Natural killer cell treated with Interleukin-12 subunit alpha and Interleukin-12 subunit beta and Interleukin-15 and Interleukin-18, amount 100 ng/mL, for 72 hours (primary cell): ENCODE measurements around the gene ACOXL. TPM values are rescaled to one million over a fixed set of nuclear protein-coding genes. Genes with fewer than 3 reads are reported as not detected.

Experiments
- ATAC-seq, 2 donors: fragments of 150-1000 bp; cut with Tn5 transposase in 1 of 2; sonication (Bioruptor Pico), chemical (Tn5 transposase) in 1 of 2; 2 replicates each; pipeline ENCODE4 v1.10.0; 2021
- DNase-seq: peaks from one replicate; pipeline ENCODE4 v3.0.0; 2022; ENCODE audit warnings: low spot score
- H3K27ac Mint-ChIP-seq, 2 donors: 1 replicate in 1 of 2; 2 replicates in 1 of 2; pipeline ENCODE4 v1.8.0; 2022; ENCODE audit warnings: mixed read lengths in 2 of 2, mild to moderate bottlenecking in 1 of 2, moderate library complexity in 1 of 2
- H3K27me3 Mint-ChIP-seq, 2 donors: 1 replicate in 1 of 2; 2 replicates in 1 of 2; pipeline ENCODE4 v1.8.0; 2022; ENCODE audit warnings: mixed read lengths in 2 of 2
- H3K36me3 Mint-ChIP-seq: one replicate; pipeline ENCODE4 v1.8.0; 2022; ENCODE audit warnings: mixed read lengths
- H3K4me1 Mint-ChIP-seq, 2 donors: 1 replicate in 1 of 2; 2 replicates in 1 of 2; pipeline ENCODE4 v1.8.0; 2022; ENCODE audit warnings: low read depth in 2 of 2, mixed read lengths in 2 of 2, mild to moderate bottlenecking in 1 of 2
- H3K4me3 Mint-ChIP-seq: one replicate; pipeline ENCODE4 v1.8.0; 2022; ENCODE audit warnings: mixed read lengths
- H3K9me3 Mint-ChIP-seq: 2 replicates; pipeline ENCODE4 v1.8.0; 2022; ENCODE audit warnings: mixed read lengths
- total RNA-seq, 2 donors: library from RNA; stranded (reverse); gene quantifications; one replicate each; pipeline ENCODE4 v1.2.3, GENCODE V29; 2022

The ACOXL gene
- total RNA-seq, 2 donors from 2014 or later, result 1.4 to 2.5 TPM

DNA sequence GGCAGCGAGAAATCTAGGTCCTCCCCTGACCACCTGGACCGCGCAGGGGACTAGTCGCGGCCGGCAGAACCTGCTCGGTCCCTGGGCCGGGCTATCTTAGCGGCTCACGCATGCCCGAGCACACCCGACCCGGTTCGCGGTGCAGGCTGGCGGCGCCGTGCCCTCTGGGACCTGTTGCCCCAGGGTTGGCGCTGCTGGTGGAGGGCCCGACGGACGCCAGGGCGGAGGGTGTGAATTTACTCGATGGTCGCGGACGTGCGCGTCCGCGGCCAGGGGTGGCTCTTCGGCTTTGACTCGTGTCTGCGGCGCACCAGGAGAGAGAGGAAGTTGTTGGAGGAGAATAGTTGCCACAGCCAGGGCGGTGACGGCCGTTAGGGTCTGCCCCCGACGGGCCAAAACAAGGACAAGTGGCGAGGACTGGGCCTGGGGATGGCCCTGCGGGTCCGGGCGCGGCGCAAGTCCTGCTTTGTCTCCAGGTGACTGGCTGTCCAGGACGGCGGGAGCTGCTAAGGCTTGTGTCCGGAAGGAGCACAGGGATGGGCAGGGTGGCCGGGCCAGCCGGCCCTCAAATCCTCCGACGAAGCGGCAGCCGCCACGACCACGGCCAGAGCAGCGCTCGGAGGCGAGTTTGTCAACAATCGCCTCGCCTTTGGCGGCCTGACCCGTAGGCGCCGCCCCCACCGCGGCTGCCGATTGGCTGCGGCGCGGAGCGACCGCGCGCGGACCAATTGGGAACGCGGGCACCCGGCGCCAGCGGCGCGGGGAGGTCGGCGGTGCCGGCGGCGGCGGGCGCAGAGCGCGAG lies 389.7 kb downstream of the ACOXL start:
- Mint-ChIP-seq H3K4me3 (peak overlapping the region; percentile 97), H3K36me3 (peaks cover 25% of the 10 kb centered on the region), H3K4me1 (peaks cover 46 to 50% of the 10 kb centered on the region in 2 donors), H3K9me3 (no peaks in the 10 kb centered on the region), H3K27me3 (peaks cover 10 to 12% of the 10 kb centered on the region in 2 donors), H3K27ac (peak overlapping the region; percentile 80 to 91)
- ATAC-seq (peak; percentile 79 to 86), DNase-seq (peak; percentile 91)

DNA sequence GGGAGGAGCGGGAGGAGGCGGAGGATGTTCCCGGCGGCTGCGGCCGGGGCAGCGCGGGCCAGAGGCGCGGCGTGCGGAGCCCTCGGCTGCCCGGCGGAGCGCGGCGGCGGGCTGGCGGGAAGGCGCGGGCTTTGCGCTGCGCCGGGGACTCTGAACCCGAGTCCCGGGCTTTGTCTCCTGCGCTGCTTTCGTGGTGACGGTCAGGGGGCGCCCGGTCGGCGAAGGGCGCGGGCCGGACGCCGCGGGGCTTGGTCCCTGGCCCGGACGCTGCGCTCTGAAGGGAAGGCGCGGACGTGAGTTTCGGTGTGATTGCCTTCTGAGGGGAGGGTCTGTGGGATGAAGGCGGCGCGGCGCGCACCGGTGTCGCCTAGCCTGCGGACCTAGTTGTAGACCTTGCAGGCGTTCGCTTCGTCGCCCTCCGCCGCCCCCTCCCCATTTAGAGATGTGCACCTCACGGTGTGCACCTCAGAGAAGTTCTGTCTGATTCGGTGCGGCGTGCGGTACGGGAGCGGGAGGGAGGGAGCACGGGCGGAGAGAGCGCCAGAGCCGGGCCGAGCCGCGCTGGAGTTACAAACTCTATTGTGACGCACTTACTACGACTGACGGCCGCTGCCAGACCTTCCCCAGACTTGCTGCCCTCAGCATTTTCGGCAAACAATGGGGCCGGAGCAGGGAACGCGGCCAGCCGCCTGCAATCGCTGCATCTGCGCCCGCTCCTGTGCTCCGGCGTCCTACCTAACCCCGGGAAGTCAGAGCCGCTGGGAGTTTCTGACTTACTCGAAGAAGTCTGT lies 390.5 kb downstream of the ACOXL start:
- Mint-ChIP-seq H3K27ac (peak overlapping the region in 1 of 2 donors; percentile 41), H3K9me3 (no peaks in the 10 kb centered on the region)
- ATAC-seq, result peak; percentile 15 to 40

DNA sequence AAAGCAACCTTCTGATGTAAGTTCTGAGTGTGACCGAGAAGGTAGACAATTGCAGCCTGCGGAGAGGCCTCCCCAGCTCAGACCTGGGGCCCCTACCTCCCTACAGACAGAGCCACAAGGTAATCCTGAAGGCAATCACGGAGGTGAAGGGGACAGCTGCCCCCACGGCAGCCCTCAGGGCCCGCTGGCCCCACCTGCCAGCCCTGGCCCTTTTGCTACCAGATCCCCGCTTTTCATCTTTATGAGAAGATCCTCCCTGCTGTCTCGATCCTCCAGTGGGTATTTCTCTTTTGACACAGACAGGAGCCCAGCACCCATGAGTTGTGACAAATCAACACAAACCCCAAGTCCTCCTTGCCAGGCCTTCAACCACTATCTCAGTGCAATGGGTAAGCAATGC lies 391.4 kb downstream of the ACOXL start:
- peaks cover 35 to 43% of the 10 kb centered on the region in 2 donors for H3K4me1 Mint-ChIP-seq
- no peak overlapping the region for H3K27ac Mint-ChIP-seq
- H3K27me3 Mint-ChIP-seq, result peaks cover 1 to 3% of the 10 kb centered on the region in 2 donors
- H3K9me3 Mint-ChIP-seq, result no peaks in the 10 kb centered on the region
- peak overlapping the region; percentile 42 for H3K4me3 Mint-ChIP-seq
- DNase-seq, result no peak
- H3K36me3 Mint-ChIP-seq, result peaks cover 33% of the 10 kb centered on the region
- ATAC-seq, result no peak

More for the DNA sequence above, 390.5 kb downstream of the ACOXL start:
- peak; percentile 63 for DNase-seq
- peaks cover 26% of the 10 kb centered on the region for H3K36me3 Mint-ChIP-seq
- H3K4me1 Mint-ChIP-seq, result peaks cover 41 to 43% of the 10 kb centered on the region in 2 donors
- H3K4me3 Mint-ChIP-seq, result peak overlapping the region; percentile 82
- peaks cover 10 to 11% of the 10 kb centered on the region in 2 donors for H3K27me3 Mint-ChIP-seq

DNA sequence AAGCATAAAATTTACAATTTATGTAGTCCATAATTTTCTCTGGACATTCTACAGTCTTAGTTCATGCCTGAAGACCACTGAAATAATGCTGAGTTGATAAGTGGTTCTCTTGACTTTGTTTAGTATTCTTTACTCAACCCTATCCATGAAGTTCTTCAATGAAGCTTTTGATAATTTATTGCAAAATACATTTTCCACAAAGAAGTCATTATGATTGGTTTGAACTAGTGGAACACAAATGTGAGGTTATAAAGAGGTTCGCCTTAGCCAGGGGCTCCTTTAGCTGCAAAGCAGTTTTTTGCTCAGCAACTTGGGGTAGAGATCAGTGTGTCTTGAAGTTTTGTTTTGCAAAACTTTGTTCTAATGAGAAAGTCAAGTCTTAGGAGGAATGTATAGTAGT lies 394.2 kb downstream of the ACOXL start:
- Mint-ChIP-seq H3K9me3 (no peaks in the 10 kb centered on the region), H3K27me3 (peaks cover 0 to 2% of the 10 kb centered on the region in 2 donors), H3K27ac (peak overlapping the region in 1 of 2 donors; percentile 16), H3K4me3 (no peak overlapping the region), H3K36me3 (peaks cover 43% of the 10 kb centered on the region), H3K4me1 (peaks cover 19 to 30% of the 10 kb centered on the region in 2 donors)
- ATAC-seq (no peak), DNase-seq (no peak)

DNA sequence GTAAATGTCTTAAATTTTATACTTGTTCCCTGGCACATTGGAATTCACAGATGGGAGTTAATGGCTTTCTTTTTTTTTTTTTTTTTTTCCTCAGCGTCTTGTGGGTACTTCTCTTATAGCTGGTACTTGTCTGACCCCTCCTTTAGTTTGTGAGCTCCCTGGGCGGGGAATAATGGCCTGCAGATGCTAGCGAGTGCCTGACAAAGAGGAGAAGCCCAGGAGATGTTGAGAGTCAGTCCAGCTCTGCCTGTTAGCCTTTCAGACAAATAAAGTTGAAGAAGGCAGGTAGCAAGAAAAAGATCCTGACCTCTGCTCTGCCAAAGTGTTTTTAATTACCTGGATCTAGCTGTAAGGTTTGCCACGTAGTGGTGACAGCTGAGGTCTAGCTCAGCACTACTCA lies 395.0 kb downstream of the ACOXL start:
- Mint-ChIP-seq H3K9me3 (no peaks in the 10 kb centered on the region), H3K36me3 (peaks cover 43% of the 10 kb centered on the region), H3K4me3 (no peak overlapping the region), H3K4me1 (peaks cover 13 to 23% of the 10 kb centered on the region in 2 donors), H3K27ac (no peak overlapping the region), H3K27me3 (peaks cover 0 to 2% of the 10 kb centered on the region in 2 donors)
- no peak for ATAC-seq
- DNase-seq, result no peak

DNA sequence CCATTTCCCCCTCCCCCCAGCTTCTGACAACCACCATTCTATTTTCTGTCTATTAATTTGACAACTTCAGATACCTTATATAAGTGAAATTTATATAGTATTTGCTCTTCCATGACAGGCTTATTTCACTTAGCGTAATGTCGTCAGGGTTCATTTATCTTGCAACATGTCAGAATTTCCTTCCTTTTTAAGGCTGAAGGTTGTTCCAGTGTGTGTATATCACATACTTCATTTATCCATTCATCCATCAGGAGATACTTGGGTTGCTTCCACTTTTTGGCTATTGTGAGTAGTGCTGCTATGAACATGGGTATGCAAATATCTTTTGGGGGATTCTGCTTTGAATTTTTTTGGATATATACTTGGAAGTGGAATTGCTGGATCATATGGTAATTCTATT lies 395.7 kb downstream of the ACOXL start:
- Mint-ChIP-seq H3K36me3 (peaks cover 43% of the 10 kb centered on the region), H3K4me1 (peaks cover 13 to 23% of the 10 kb centered on the region in 2 donors), H3K27me3 (peaks cover 0 to 2% of the 10 kb centered on the region in 2 donors), H3K9me3 (no peaks in the 10 kb centered on the region), H3K27ac (no peak overlapping the region), H3K4me3 (no peak overlapping the region)
- DNase-seq (no peak), ATAC-seq (no peak)

GRCh38 chr2:111133603-111134002 lies 401.2 kb downstream of the ACOXL start:
- DNase-seq (no peak), ATAC-seq (no peak)
- H3K4me1 Mint-ChIP-seq, result peaks cover 26 to 27% of the 10 kb centered on the region in 2 donors
- no peaks in the 10 kb centered on the region for H3K9me3 Mint-ChIP-seq
- peak overlapping the region; percentile 8 for H3K4me3 Mint-ChIP-seq
- H3K36me3 Mint-ChIP-seq, result peaks cover 17% of the 10 kb centered on the region
- no peaks in the 10 kb centered on the region for H3K27me3 Mint-ChIP-seq
- peak overlapping the region in 1 of 2 donors; percentile 13 for H3K27ac Mint-ChIP-seq

GRCh38 chr2:111134055-111134454 lies 401.7 kb downstream of the ACOXL start:
- ATAC-seq (no peak), DNase-seq (no peak)
- H3K27ac Mint-ChIP-seq, result peak overlapping the region in 1 of 2 donors; percentile 22
- H3K4me1 Mint-ChIP-seq, result peaks cover 23 to 26% of the 10 kb centered on the region in 2 donors
- H3K9me3 Mint-ChIP-seq, result no peaks in the 10 kb centered on the region
- peaks cover 12% of the 10 kb centered on the region for H3K36me3 Mint-ChIP-seq
- no peaks in the 10 kb centered on the region for H3K27me3 Mint-ChIP-seq
- H3K4me3 Mint-ChIP-seq, result no peak overlapping the region

DNA sequence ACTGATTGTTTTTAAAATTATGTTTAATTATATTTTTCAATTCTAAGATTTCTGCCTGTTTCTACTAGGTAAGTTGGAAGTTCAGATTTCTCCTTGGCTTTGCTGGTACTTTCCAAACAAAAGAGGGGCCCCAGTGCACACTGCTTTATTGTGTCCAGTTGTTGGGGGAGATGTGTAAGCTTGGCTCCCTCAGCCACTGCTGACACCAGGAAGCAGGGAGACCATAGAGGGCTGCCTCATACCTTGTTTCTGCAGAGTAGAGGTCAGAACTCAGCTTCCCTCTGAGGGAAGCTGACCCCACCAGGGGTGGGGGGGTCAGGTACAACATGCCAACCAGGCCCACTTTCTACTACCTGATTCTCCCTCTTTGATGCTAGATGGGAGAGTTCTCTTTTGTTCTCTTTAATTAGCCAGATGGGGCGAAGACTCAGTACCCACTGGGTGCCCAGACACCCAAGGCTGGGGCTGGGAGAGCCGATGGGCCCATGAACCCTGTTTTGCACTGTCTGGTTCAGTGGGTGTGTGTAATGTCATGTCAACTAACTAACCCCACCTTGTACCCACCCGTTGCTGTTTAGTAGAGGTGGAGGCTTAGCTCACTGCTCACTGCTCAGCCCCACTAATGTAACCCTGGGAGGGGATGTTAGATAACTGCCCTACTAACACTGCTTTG lies 403.0 kb downstream of the ACOXL start:
- Mint-ChIP-seq H3K27me3 (no peaks in the 10 kb centered on the region), H3K36me3 (peaks cover 13% of the 10 kb centered on the region), H3K27ac (no peak overlapping the region), H3K4me3 (no peak overlapping the region), H3K4me1 (peaks cover 23 to 26% of the 10 kb centered on the region in 2 donors), H3K9me3 (no peaks in the 10 kb centered on the region)
- ATAC-seq, result no peak
- no peak for DNase-seq

- DNase-seq (no peak), ATAC-seq (peak in 1 of 2 donors; percentile 52)
- H3K27me3 Mint-ChIP-seq, result no peaks in the 10 kb centered on the region
- H3K4me3 Mint-ChIP-seq, result no peak overlapping the region
- peaks cover 12% of the 10 kb centered on the region for H3K36me3 Mint-ChIP-seq
- H3K27ac Mint-ChIP-seq, result no peak overlapping the region
- no peaks in the 10 kb centered on the region for H3K9me3 Mint-ChIP-seq
- peaks cover 23 to 26% of the 10 kb centered on the region in 2 donors for H3K4me1 Mint-ChIP-seq
Measured at GRCh38 chr2:111135910-111136297, 403.5 kb downstream of the ACOXL start.

- Mint-ChIP-seq H3K36me3 (peaks cover 15% of the 10 kb centered on the region), H3K27me3 (no peaks in the 10 kb centered on the region), H3K27ac (no peak overlapping the region), H3K9me3 (no peaks in the 10 kb centered on the region), H3K4me1 (peaks cover 24 to 29% of the 10 kb centered on the region in 2 donors), H3K4me3 (no peak overlapping the region)
- ATAC-seq (no peak), DNase-seq (no peak)
Measured at GRCh38 chr2:111138839-111139238, 406.5 kb downstream of the ACOXL start.

DNA sequence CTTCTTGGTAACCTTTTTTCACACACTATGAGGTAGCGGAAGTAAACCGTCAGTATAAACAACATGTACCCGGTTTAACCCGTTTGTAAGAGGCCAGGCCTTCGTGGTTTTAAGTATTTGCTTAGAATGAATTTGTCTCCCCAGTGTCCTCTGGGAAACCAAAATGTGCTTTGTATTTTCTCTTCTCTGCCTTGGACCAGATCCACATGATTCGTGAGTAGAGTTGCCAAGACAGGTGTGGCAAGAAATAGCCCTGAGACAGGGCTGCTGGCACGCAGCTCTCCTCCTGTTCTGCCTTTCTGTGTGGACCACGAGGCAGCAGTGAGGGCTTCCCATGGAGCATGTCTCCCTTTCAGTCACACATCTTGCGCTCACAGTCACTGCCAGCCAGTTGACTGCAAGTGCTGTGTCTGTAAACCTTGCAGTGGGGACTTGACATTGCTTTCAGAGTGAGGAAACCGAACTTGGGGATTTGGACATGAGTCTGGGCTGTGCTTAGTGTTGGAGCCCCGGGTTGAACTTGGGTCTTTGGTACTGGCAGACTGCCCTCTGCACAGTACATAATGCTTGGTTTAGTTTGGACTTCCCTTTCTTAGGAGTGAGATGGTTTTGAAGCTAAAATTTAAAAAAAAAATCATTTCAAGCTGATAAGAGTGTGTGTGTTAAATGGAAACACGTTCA lies 407.4 kb downstream of the ACOXL start:
- no peak overlapping the region for H3K4me3 Mint-ChIP-seq
- ATAC-seq (no peak), DNase-seq (no peak)
- H3K27me3 Mint-ChIP-seq, result no peaks in the 10 kb centered on the region
- peaks cover 15% of the 10 kb centered on the region for H3K36me3 Mint-ChIP-seq
- H3K9me3 Mint-ChIP-seq, result no peaks in the 10 kb centered on the region
- H3K27ac Mint-ChIP-seq, result no peak overlapping the region
- H3K4me1 Mint-ChIP-seq, result peaks cover 17 to 22% of the 10 kb centered on the region in 2 donors

DNA sequence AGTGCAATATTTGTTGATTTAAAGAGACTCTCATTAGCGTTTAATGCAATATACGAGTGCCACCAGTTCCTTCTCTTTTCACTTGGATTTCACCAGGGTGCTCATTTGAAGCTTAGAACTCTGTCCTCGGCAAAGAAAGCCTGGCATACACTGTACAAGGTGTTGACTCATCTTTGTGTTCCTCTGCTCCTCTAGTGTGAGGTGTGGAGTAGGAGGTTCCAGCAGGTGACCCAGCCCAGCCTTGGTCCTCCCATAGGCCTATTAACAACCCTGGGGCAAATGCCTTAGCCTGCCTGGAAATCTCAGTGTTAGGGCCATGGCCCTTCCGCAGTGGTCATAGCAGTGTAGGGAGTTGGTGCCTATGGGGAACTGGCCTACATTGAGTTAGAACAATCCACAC lies 408.4 kb downstream of the ACOXL start:
- no peak overlapping the region for H3K4me3 Mint-ChIP-seq
- H3K36me3 Mint-ChIP-seq, result peaks cover 15% of the 10 kb centered on the region
- H3K27ac Mint-ChIP-seq, result no peak overlapping the region
- H3K9me3 Mint-ChIP-seq, result no peaks in the 10 kb centered on the region
- no peak for DNase-seq
- no peak for ATAC-seq
- no peaks in the 10 kb centered on the region for H3K27me3 Mint-ChIP-seq
- H3K4me1 Mint-ChIP-seq, result peaks cover 15 to 24% of the 10 kb centered on the region in 2 donors
